Karpas-422 (cell line): ENCODE results near the gene LIN28B. TPM values are rescaled to one million over a fixed set of nuclear protein-coding genes. Genes with fewer than 3 reads are reported as not detected.

ENCODE experiments used
- small RNA-seq: library from RNA; depleted of rRNA; stranded (forward); fragments of <200 nt; gene quantifications from one replicate; pipeline ENCODE3, GENCODE V24; 2014
- total RNA-seq: library from RNA; depleted of rRNA; stranded (reverse); fragments of >200 nt; shearing (Covaris generic); gene quantifications from 2 replicates; pipeline ENCODE4 v1.2.3, GENCODE V29; 2014; ENCODE audit warnings: low replicate concordance; rRNA removed

LIN28B gene
- total RNA-seq, 1 experiment from 2014 or later, result 21.4 TPM

Small RNA genes within 50 kb of the gene (small RNA-seq; reads per million reads assigned to genes)
- not detected for gene RNU6-1106P

Other genes starting within 250 kb of the LIN28B start
- 21.5 and 41.7 TPM in 2 replicates for gene HACE1, start 97.2 kb upstream of the LIN28B start, total RNA-seq
- gene POPDC3, start 222.9 kb downstream of the LIN28B start, total RNA-seq, result not detected in 2 replicates